ENCODE measurements around the gene HABP2. TPM values are rescaled to one million over a fixed set of nuclear protein-coding genes. Genes with fewer than 3 reads are reported as not detected.

HABP2 gene
- total and polyA plus RNA-seq, 7 experiments from 2014 or later = not detected

GRCh38 chr10:113620936-113621335 is 68.1 kb downstream of the HABP2 start:
- Mint-ChIP-seq H3K27me3 (peaks cover 30 to 70% (median 46%) of the 10 kb centered on the region in 5 donors), H3K36me3 (no peaks in the 10 kb centered on the region), H3K27ac (no peak overlapping the region), H3K4me3 (no peak overlapping the region), H3K4me1 (no peaks in the 10 kb centered on the region), H3K9me3 (no peaks in the 10 kb centered on the region)
- Histone ChIP-seq H3K36me3 (ENCODE audit: control insufficient read depth in 2 of 3, insufficient read depth in 3 of 3, low read length in 3 of 3) (no peaks in the 10 kb centered on the region), H3K9me3 (ENCODE audit: control insufficient read depth in 2 of 3, low read length in 3 of 3) (no peaks in the 10 kb centered on the region), H3K27me3 (ENCODE audit: control insufficient read depth in 2 of 2, insufficient read depth in 2 of 2, low read length in 2 of 2) (peaks cover 0 to 3% of the 10 kb centered on the region in 2 donors), H3K27ac (ENCODE audit: low read depth, low read length) (no peak overlapping the region), H3K4me1 (ENCODE audit: control insufficient read depth in 2 of 2, insufficient read depth in 2 of 2, low read length in 2 of 2) (no peaks in the 10 kb centered on the region), H3K4me3 (ENCODE audit: low read length) (no peak overlapping the region)
- CTCF ChIA-PET = no interaction called here
- no peak for DNase-seq
- no peak for ATAC-seq
- POLR2A ChIA-PET = no interaction called here
- intact Hi-C loops (cut with micrococcal nuclease) = no loop called here

- peaks cover 0 to 3% of the 10 kb centered on the region in 2 donors for H3K27me3 ChIP-seq (ENCODE audit: control insufficient read depth in 2 of 2, insufficient read depth in 2 of 2, low read length in 2 of 2)
- no peaks in the 10 kb centered on the region for H3K4me1 Mint-ChIP-seq
- no peak overlapping the region for H3K4me3 Mint-ChIP-seq
- POLR2A ChIA-PET = interaction anchor here (0.7 kb wide), 1 partner anchor 1087 kb away, joined by 3 read pairs; no protein-coding TSS in a partner anchor
- H3K27me3 Mint-ChIP-seq = peaks cover 23 to 61% (median 42%) of the 10 kb centered on the region in 5 donors
- DNase-seq (no peak), ATAC-seq (no peak)
- no peak overlapping the region for H3K4me3 ChIP-seq (ENCODE audit: low read length)
- intact Hi-C loops (cut with micrococcal nuclease) = no loop called here
- no peak overlapping the region for H3K27ac ChIP-seq (ENCODE audit: low read depth, low read length)
- no peaks in the 10 kb centered on the region for H3K9me3 Mint-ChIP-seq
- H3K36me3 ChIP-seq (ENCODE audit: control insufficient read depth in 2 of 3, insufficient read depth in 3 of 3, low read length in 3 of 3) = no peaks in the 10 kb centered on the region
- no peak overlapping the region for H3K27ac Mint-ChIP-seq
- H3K4me1 ChIP-seq (ENCODE audit: control insufficient read depth in 2 of 2, insufficient read depth in 2 of 2, low read length in 2 of 2) = no peaks in the 10 kb centered on the region
- no peaks in the 10 kb centered on the region for H3K36me3 Mint-ChIP-seq
- H3K9me3 ChIP-seq (ENCODE audit: control insufficient read depth in 2 of 3, low read length in 3 of 3) = no peaks in the 10 kb centered on the region
- CTCF ChIA-PET = no interaction called here
Measured at GRCh38 chr10:113621799-113622198, 68.9 kb downstream of the HABP2 start.

GRCh38 chr10:113622831-113623230 is 70.0 kb downstream of the HABP2 start:
- intact Hi-C loops (cut with micrococcal nuclease) = no loop called here

GRCh38 chr10:113625461-113626186 is 72.8 kb downstream of the HABP2 start:
- ATAC-seq (no peak), DNase-seq (no peak)
- POLR2A ChIA-PET = no interaction called here
- peaks cover 8 to 35% (median 25%) of the 10 kb centered on the region in 5 donors for H3K27me3 Mint-ChIP-seq
- peaks cover 0 to 5% (median 0%) of the 10 kb centered on the region in 11 donors for H3K9me3 Mint-ChIP-seq
- Histone ChIP-seq H3K4me3 (ENCODE audit: low read length) (no peak overlapping the region), H3K27ac (ENCODE audit: low read depth, low read length) (no peak overlapping the region), H3K27me3 (ENCODE audit: control insufficient read depth in 2 of 2, insufficient read depth in 2 of 2, low read length in 2 of 2) (peaks cover 0 to 3% of the 10 kb centered on the region in 2 donors), H3K4me1 (ENCODE audit: control insufficient read depth in 2 of 2, insufficient read depth in 2 of 2, low read length in 2 of 2) (no peaks in the 10 kb centered on the region), H3K9me3 (ENCODE audit: control insufficient read depth in 2 of 3, low read length in 3 of 3) (no peaks in the 10 kb centered on the region), H3K36me3 (ENCODE audit: control insufficient read depth in 2 of 3, insufficient read depth in 3 of 3, low read length in 3 of 3) (no peaks in the 10 kb centered on the region)
- intact Hi-C loops (cut with micrococcal nuclease) = no loop called here
- H3K27ac Mint-ChIP-seq = no peak overlapping the region
- H3K4me3 Mint-ChIP-seq = no peak overlapping the region
- H3K36me3 Mint-ChIP-seq = no peaks in the 10 kb centered on the region
- H3K4me1 Mint-ChIP-seq = no peaks in the 10 kb centered on the region
- CTCF ChIA-PET = no interaction called here

More at GRCh38 chr10:113622831-113623230, 70.0 kb downstream of the HABP2 start:
- Histone ChIP-seq H3K4me3 (ENCODE audit: low read length) (no peak overlapping the region), H3K27ac (ENCODE audit: low read depth, low read length) (no peak overlapping the region), H3K4me1 (ENCODE audit: control insufficient read depth in 2 of 2, insufficient read depth in 2 of 2, low read length in 2 of 2) (no peaks in the 10 kb centered on the region), H3K27me3 (ENCODE audit: control insufficient read depth in 2 of 2, insufficient read depth in 2 of 2, low read length in 2 of 2) (peaks cover 0 to 3% of the 10 kb centered on the region in 2 donors), H3K36me3 (ENCODE audit: control insufficient read depth in 2 of 3, insufficient read depth in 3 of 3, low read length in 3 of 3) (no peaks in the 10 kb centered on the region), H3K9me3 (ENCODE audit: control insufficient read depth in 2 of 3, low read length in 3 of 3) (no peaks in the 10 kb centered on the region)
- no peaks in the 10 kb centered on the region for H3K36me3 Mint-ChIP-seq
- H3K27ac Mint-ChIP-seq = no peak overlapping the region
- no peak overlapping the region for H3K4me3 Mint-ChIP-seq
- ATAC-seq (no peak), DNase-seq (no peak)
- ChIA-PET POLR2A (no interaction called here), CTCF (no interaction called here)
- no peaks in the 10 kb centered on the region for H3K9me3 Mint-ChIP-seq
- H3K4me1 Mint-ChIP-seq = no peaks in the 10 kb centered on the region
- H3K27me3 Mint-ChIP-seq = peaks cover 17 to 51% (median 31%) of the 10 kb centered on the region in 5 donors

GRCh38 chr10:113626809-113627355 is 74.0 kb downstream of the HABP2 start:
- CTCF ChIA-PET = no interaction called here
- no peak overlapping the region for H3K4me3 Mint-ChIP-seq
- no peaks in the 10 kb centered on the region for H3K36me3 Mint-ChIP-seq
- intact Hi-C loops (cut with micrococcal nuclease) = no loop called here
- H3K27me3 ChIP-seq (ENCODE audit: control insufficient read depth in 2 of 2, insufficient read depth in 2 of 2, low read length in 2 of 2) = peaks cover 0 to 3% of the 10 kb centered on the region in 2 donors
- no peaks in the 10 kb centered on the region for H3K4me1 ChIP-seq (ENCODE audit: control insufficient read depth in 2 of 2, insufficient read depth in 2 of 2, low read length in 2 of 2)
- no peak overlapping the region for H3K27ac Mint-ChIP-seq
- DNase-seq = no peak
- no peaks in the 10 kb centered on the region for H3K4me1 Mint-ChIP-seq
- peaks cover 6 to 30% (median 19%) of the 10 kb centered on the region in 5 donors for H3K27me3 Mint-ChIP-seq
- no peaks in the 10 kb centered on the region for H3K9me3 ChIP-seq (ENCODE audit: control insufficient read depth in 2 of 3, low read length in 3 of 3)
- H3K27ac ChIP-seq (ENCODE audit: low read depth, low read length) = no peak overlapping the region
- POLR2A ChIA-PET = no interaction called here
- no peak for ATAC-seq
- no peak overlapping the region for H3K4me3 ChIP-seq (ENCODE audit: low read length)
- no peaks in the 10 kb centered on the region for H3K36me3 ChIP-seq (ENCODE audit: control insufficient read depth in 2 of 3, insufficient read depth in 3 of 3, low read length in 3 of 3)
- peaks cover 0 to 5% (median 0%) of the 10 kb centered on the region in 11 donors for H3K9me3 Mint-ChIP-seq

- POLR2A ChIA-PET = no interaction called here
- Histone ChIP-seq H3K9me3 (ENCODE audit: control insufficient read depth in 2 of 3, low read length in 3 of 3) (no peaks in the 10 kb centered on the region), H3K4me1 (ENCODE audit: control insufficient read depth in 2 of 2, insufficient read depth in 2 of 2, low read length in 2 of 2) (no peaks in the 10 kb centered on the region), H3K36me3 (ENCODE audit: control insufficient read depth in 2 of 3, insufficient read depth in 3 of 3, low read length in 3 of 3) (no peaks in the 10 kb centered on the region), H3K4me3 (ENCODE audit: low read length) (no peak overlapping the region), H3K27ac (ENCODE audit: low read depth, low read length) (no peak overlapping the region), H3K27me3 (ENCODE audit: control insufficient read depth in 2 of 2, insufficient read depth in 2 of 2, low read length in 2 of 2) (no peaks in the 10 kb centered on the region)
- CTCF ChIA-PET = no interaction called here
- DNase-seq (no peak), ATAC-seq (no peak)
- Mint-ChIP-seq H3K27me3 (peaks cover 9 to 31% (median 19%) of the 10 kb centered on the region in 5 donors), H3K9me3 (peaks cover 0 to 5% (median 0%) of the 10 kb centered on the region in 11 donors), H3K36me3 (no peaks in the 10 kb centered on the region), H3K4me3 (no peak overlapping the region), H3K27ac (no peak overlapping the region), H3K4me1 (no peaks in the 10 kb centered on the region)
- intact Hi-C loops (cut with micrococcal nuclease) = no loop called here
Measured at GRCh38 chr10:113627836-113628235, 75.0 kb downstream of the HABP2 start.

Measured in naive thymus-derived CD4-positive, alpha-beta T cell (primary cell).